ENCODE results near the gene JMJD1C.
A peak's percentile ranks its signal among the peaks of the same experiment; 100 is the strongest.
"Not testable (repeated sequence)": the region's sequence is repeated elsewhere in the genome, so short reads cannot be mapped to it uniquely, and the experiment has no call there.

JMJD1C gene, protein sequence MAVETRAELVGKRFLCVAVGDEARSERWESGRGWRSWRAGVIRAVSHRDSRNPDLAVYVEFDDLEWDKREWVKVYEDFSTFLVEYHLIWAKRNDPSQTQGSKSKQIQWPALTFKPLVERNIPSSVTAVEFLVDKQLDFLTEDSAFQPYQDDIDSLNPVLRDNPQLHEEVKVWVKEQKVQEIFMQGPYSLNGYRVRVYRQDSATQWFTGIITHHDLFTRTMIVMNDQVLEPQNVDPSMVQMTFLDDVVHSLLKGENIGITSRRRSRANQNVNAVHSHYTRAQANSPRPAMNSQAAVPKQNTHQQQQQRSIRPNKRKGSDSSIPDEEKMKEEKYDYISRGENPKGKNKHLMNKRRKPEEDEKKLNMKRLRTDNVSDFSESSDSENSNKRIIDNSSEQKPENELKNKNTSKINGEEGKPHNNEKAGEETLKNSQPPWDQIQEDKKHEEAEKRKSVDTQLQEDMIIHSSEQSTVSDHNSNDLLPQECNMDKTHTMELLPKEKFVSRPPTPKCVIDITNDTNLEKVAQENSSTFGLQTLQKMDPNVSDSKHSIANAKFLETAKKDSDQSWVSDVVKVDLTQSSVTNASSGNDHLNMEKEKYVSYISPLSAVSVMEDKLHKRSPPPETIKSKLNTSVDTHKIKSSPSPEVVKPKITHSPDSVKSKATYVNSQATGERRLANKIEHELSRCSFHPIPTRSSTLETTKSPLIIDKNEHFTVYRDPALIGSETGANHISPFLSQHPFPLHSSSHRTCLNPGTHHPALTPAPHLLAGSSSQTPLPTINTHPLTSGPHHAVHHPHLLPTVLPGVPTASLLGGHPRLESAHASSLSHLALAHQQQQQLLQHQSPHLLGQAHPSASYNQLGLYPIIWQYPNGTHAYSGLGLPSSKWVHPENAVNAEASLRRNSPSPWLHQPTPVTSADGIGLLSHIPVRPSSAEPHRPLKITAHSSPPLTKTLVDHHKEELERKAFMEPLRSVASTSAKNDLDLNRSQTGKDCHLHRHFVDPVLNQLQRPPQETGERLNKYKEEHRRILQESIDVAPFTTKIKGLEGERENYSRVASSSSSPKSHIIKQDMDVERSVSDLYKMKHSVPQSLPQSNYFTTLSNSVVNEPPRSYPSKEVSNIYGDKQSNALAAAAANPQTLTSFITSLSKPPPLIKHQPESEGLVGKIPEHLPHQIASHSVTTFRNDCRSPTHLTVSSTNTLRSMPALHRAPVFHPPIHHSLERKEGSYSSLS (N-terminal part only)

DNA sequence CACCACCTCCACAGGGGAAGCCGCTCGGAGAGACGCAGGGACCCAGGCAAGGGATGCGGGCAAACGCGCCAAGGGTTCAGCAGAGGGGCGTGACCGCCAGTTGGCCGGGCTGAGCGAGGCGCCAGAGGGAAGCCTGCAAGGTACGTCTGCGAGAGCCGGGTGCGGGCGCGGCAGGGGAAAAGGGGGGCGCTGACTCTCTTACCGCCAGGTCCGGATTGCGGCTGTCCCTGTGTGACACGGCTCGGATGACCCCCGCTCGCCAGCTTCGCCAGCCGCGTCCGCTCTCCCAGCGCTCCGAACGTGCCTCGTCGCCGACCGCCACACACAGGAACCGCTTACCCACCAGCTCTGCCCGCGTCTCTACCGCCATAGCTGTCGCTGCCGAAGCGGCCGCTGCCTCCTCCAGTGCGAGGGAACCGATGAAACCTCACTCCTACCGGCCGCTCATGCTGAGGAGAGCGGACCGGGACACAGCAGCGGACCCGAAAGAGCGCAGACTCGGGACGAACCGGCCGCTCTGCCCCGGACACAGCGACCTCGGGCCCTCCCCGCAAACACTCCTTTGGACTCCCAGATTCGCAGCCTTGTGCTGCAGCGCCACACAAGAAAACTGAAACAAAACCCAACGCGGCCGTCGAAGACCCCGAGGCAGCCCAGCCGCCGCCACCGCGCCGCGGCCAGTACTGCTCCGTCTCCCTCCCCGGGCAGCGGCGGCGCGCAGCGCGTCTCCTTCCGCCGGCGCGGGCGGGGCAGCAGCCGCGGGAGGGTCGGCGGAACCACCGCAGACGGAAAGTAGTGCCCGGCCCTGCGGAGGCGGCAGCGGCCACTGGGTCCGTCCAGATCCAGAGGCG, at the start of gene JMJD1C:
Gene JMJD1C (minus strand): TSS at position 685 of the 851 bp plus-strand sequence. CDS start 315 bp downstream, at position 370.
- peak; percentile 78 for DNase-seq

DNA sequence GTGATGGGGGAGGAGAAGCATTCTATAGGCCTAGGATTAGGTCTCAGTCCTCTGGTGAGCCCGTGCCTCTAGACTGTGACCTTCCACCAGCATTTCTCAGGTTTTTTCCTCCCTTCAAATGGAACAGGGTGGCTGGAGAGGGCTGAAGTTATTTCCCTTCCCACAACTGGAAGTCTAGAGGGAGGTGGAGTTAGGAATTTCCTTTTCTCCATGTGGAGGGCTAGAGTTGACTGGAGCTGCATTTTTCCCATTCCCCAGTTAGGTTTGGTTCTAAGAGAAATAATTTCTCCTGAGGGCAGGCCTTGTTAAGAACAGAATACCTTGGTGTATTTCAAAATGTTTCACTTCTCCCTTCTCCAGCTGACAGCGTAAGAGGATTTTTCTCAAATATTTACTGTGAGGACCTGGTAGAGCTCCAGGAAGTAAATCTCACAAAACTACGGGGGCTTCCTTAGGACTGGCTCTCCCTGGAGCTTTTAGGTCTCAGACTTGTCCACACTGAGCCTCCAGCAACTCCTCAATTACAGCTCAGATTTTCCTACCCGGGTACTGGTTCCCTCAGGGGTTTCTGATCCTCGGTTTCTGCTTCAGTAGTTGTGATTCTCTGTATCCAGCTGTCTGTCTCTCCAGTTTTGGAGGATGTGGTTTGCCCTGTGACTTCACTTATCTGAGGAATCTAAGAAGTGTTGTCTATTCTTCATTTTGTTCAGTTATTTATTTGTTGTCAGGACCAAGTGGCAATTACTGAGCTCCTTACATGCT, 49.4 kb upstream of the JMJD1C start:
- peak; percentile 32 for DNase-seq

DNA sequence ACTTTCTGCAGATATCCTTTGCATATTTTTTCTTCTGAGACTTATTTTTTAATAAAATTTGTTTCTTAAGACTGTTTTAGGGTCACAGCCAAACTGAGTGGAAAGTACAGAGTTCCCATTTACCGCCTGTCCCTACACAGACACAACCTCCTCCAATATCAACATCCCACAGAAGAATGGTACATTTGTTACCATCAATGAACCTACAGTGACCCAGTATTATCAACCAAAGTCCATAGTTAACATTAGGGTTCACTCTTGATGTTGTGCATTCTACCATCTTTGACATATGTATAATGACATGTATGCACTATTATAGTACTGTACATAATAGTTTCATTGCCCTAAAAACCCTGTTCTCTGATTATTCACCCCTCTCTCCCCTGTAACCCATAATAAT, 40.8 kb upstream of the JMJD1C start:
- no peak for DNase-seq

DNA sequence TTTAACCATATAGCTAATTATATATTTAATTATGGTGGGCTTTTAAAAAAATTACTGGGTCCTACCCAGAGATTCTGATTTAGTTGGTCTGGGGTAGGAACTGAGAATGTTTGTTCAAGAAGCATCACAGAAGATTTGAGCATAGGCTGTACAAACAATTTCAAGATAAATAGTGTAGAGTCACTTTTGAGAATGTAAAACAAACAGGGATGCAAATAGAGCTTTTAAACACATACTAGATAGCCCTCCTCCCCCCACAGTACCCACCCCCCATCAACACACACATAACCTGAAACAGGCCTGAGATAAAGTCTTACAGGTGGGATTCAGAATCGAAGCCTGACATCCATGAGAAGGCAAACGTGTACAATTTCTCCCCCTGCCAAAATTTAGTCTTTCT, 39.8 kb upstream of the JMJD1C start:
- no peak for DNase-seq

DNA sequence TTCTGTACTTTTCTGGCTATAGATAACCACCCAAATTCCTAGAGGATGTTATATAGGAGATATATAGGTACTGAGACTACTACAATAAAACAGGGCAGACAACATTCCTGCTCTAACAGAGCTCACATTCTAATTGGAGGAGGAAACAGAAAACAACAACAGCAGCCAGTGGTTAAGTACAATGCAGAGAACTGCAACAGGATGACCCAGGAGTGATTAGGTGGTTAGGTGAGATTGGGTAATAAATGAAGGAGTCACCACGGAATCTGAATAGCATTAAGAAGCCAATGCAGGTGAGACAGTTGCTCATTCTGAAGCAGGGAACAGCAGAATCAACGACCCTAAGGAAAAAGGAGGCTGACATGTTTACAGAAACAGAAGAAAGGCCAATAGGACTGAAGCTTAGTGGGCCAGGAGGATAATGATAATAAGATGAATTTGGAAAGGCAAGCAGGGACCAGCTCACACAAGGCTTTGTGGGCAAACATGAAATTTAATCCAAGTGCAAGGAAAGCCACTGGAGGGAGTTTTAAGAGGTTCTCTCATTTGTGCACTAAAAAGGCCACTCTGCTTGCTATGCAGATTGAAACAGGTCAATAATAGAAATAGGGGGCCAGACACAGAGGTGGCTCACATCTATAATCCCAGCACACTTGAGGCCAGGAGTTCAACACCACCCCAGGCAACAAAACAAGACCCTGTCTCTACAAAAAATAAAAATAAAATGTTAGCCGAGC, 38.5 kb upstream of the JMJD1C start:
- DNase-seq, result no peak

DNA sequence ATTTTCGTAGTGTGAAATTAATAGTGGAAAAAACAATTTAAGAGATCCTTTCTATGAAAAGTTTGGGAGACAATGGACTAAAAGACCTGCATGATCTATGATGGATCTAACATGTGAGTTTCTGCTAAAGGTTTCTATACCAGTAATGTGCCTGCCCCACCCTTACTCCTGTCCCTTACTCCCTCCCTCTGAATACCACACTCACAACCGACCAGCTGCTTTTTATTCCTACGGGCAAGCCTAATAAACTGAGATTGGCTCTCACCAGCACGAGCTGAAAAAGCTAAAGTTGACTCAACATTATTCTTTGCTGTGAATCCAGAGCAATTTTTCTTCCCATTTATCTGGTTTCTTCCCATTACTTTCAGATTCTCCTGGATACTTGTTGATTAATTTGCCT, 37.6 kb upstream of the JMJD1C start:
- no peak for DNase-seq

DNA sequence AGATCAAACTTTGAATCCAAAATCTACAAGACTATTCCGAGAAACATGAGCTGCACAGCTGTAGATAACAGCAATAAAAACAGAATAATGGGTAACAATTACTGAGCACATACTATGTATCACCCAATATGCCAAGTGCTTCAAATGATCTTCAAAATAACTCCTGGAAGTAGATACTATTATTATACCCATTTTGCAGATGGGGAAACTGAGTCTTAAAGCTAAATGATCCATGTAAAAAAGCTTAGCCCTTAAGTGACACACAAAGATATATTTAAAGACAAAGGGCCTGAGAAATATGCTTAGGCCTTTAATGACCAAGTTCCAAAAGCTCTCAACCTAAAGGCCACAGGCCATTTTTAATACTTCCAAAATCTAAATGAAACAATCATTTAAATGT, 37.1 kb upstream of the JMJD1C start:
- no peak for DNase-seq

DNA sequence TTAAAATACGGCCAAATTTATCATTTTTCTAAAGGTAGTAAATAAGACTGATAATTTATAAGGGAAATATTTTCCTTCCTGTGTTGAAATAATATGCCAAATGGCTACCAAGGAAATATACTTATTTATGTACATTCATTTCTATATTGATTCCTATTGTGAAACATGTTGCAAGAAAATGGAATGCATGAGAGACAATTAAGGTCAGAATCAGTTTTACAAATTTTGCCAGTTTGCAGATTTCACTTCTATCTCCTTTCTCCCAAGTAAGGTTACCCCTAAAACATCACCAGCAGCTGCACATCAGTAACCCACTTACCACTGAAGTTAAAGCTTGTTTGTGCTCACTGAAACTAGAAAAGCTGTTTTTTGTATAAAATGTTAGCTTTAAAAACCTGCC, 36.2 kb upstream of the JMJD1C start:
- DNase-seq, result no peak

DNA sequence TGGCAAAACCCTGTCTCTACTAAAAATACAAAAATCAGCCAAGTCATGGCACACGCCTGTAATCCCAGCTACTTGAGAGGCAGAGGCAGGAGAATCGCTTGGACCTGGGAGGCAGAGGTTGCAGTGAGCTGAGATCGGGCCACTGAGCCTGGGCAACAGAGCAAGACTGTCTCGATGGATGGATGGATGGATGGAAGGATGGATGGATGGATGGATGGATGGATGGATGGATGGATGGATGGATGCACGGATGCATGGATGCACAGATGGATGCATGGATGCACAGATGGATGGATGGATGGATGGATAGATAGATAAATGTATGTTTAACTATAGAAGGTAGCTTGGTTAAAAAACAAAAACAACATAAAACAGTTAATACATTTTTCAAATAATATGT, 34.8 kb upstream of the JMJD1C start:
- not testable (repeated sequence) for DNase-seq

DNA sequence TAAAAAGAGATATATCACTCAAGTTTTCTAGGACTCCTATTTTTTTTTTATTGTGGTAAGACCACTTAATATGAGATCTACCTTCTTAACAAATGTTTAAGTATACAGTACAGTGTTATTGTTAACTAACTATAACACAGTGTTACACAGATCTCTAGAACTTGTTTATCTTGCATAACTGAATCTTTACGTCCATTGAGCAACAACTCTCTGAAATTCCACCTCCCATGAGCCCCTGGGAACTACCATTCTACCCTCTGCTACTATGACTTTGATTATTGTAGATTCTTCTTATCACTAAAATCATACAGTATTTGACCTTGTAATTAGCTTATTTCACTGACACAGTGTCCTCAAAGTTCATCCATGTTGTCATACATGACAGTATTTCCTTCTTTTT, 32.9 kb upstream of the JMJD1C start:
- DNase-seq, result no peak

DNA sequence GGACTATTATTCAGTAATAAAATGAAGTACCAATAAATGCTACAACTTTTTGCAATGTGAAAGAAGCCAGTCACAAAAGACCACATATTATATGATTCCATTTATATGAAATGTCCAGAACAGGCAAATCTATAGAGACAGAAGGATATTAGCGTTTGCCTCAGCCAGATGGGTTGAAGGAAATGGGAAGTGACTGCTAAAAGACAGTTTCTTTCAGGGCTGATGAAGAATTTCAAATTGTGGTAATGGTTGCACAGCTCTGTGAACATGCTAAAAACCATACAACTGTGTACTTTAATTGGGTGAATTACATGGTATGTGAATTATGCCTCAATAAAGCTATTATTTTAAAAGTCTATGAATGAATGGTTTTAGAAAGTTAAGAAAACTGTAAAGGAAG, 31.5 kb upstream of the JMJD1C start:
- DNase-seq, result no peak

DNA sequence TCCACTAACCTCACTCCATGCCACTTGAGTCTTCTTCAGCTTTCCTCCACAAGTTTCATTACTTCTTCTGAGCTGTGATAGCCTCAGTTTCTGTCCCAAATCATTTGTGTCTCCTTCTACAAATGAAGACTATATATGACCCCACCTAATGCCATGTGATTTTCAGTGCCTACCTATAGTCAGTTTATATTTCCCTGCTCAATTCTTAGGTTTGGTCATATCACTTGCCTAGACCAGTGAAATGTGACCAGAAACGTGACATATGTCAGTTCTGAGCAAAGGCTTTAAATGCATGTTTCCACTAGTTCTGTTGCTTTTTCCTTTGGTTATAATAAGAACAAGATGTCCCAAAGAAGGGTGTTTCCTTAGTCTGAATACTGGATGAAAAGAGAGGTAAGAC, 30.8 kb upstream of the JMJD1C start:
- DNase-seq, result no peak

DNA sequence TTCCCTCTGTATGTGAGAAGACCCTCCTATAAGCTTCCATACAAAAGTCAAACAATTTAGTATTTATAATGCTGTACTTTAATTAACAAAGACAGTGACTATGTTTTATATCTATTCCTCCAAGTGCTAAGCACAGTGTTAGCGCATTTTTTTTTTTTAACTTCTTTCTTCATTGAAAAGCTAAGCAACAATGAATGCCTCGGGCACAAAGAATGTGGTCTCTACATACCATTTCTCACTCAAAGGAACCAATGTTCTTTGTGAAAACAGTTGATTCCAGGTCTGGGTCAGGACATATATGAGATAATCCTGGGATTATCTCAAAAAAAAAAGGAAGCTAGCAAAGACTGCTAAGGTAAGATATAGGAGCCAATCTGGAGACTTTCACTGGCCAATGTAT, 29.2 kb upstream of the JMJD1C start:
- DNase-seq, result no peak

DNA sequence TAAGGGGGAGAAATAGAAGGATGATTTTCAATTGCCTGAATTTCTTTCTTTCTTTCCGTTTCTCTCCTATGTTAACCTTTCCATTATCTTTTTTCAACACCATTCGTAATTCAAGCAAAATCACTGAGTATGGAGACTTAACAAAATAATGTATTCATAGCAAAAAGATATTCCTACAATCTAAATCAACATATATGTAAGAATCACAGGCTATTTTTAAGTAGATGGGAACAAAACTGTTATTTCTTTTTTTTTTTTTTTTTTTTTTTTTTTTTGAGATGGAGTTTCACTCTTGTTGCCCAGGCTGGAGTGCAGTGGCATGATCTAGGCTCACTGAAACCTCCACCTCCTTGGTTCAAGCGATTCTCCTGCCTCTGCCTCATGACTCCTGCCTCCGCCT, 27.2 kb upstream of the JMJD1C start:
- no peak for DNase-seq

DNA sequence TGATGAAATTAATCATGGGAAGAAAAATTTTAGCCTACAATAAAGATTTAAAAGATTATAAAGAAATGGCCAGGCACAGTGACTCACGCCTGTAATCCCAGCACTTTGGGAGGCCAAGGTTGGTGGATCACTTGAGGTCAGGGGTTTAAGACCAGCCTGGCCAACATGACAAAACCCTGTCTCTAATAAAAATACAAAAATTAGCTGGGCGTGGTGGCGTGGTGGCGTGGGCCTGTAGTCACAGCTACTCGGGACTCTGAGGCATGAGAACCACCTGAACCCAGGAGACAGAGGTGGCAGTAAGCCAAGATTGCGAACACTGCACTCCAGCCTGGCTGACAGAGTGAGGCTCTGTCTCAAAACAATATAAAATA, 26.5 kb upstream of the JMJD1C start:
- not testable (repeated sequence) for DNase-seq

DNA sequence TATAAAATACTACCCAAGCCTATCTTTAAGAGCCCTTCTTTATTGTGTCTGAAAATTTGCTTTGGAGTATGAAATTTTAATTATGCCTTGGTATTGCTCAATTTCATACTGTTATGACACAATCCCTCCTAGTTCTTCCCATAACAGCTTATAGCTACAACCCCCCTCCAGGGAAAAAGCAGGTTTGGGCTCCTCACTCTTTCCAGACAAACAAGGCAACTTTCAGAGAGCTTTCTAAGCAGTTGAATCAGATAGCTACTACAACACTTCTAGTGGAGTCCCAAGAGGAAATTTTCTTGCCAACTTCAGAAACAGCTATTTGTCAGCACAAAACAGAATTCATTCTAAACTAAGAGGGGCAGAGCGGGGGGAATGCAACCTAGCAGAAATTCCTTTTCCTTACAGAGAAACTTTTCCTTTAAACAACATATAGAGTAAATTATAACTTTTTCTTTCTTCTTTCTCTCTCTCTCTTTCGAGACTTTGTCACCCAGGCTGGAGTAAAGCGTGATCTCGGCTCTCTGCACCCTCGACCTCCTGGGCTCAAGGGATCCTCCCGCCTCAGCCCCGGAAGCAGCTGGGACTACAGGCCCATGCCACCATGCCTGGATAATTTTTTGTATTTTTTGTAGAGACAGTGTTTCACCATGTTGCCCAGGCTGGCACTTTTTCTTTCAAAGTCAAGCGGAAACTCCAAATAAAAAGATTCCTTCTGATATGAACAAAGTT, 26.0 kb upstream of the JMJD1C start:
- peak; percentile 11 for DNase-seq

DNA sequence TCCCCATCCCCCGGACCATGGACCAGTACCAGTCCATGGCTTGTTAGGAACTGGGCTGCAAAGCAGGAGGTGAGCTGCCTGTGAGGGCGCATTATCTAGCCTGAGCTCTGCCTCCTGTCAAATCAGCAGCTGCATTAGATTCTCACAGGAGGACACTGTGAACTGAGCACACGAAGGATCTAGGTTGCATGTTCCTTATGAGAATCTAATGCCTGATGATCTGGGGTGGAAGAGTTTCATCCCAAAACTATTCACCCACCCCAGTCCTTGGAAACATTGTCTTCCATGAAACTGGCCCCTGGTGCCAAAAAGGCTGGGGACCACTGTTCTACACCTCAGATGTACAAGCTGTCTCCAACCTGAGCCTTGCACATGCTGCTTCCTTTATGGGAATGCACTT, 24.1 kb upstream of the JMJD1C start:
- no peak for DNase-seq

DNA sequence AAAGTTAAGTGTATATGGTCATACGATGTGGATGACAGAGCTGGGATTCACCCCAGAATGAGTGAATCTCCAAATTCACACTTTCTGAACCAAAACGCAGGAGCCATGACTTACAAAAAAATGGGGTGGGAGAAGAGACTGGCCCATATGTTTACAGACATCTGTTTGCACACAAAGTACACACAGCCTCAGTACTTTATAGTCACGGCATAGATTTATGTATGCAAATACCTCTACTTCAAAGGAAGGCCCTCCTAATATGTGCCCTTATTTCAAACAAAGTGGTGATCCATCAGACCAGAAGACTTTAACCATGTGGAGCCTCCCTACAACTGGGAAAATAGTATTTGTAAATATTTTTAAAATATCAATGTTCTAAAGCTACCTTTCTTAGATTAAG, 22.2 kb upstream of the JMJD1C start:
- no peak for DNase-seq

DNA sequence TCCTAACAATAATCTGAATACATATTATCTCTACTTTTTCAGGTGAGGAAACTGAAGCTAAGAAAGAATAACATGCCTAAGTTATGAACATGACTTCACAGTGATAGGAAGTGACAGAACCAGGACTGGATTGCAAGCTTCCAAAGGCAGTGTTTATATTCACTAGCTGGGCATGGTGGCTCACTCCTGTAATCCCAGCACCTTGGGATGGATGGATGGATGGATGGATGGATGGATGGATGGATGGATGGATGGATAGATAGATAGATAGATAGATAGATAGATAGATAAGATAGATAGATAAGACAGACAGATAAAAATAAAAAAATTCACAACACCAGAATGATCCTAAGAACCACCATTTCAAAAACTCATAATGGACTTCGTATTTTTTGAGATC, 18.2 kb upstream of the JMJD1C start:
- no peak for DNase-seq

DNA sequence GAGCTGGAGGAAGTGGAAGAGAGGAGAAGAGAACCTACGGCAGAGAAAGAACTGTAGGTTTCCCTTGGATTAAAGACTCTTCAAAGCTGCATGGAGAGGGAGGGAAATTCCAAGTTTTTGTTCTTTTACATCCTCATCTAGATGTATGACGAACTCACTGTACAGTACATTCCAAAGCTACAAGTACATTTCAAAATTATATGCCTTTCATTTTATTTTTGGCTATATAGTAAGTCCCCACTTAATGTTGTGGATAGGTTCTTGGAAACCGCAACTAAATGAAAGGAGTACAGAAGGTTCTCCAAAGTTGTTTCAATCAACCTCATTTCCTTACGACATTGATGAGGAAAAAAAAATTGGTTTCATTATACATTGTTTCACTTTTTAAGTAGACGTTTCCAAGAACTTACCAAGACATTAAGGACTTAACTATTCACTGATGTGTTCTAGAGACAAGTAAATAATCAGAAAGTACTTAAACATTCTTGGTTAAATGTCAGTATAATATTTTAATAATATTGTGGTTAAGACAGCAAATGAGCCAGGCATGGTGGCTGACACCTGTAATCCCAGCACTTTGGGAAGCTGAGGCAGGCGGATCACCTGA, 16.1 kb upstream of the JMJD1C start:
- DNase-seq, result no peak

Measured in hematopoietic multipotent progenitor cell treated with erythropoietin and hydrocortisone succinate and interleukin-3 and kit ligand, for 6 days (in vitro differentiated cells).